ENCODE data around the gene MTHFD2L. TPM values are rescaled to one million over a fixed set of nuclear protein-coding genes. Genes with fewer than 3 reads are reported as not detected.

MTHFD2L gene
- total and polyA plus RNA-seq, 9 of the 15 experiments (the other 6 are each of a cell fraction or from before 2014, with no cell fraction given) = 10.0 to 39.0 (median 26.0) TPM

DNA sequence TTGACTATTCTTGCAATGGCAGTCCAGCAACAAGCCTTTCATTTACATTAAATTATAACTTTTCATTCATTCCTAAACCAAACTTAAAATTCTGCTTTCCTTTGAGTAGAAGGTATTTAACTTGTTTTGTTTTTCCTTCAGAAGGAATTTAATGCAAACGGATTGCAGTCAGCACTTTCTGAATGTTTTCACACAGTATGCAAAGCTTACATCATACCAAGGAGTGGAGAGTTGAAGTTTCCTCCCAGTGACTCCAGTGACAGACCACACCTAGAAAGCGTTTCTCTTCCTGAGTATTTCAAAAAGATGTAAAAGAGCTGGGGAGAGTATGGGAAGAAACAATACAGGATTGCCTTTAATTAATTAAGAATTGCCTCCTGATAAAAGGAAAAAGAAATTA is 158.5 kb downstream of the MTHFD2L start (continued):
- TF ChIP-seq, protein P1, sequence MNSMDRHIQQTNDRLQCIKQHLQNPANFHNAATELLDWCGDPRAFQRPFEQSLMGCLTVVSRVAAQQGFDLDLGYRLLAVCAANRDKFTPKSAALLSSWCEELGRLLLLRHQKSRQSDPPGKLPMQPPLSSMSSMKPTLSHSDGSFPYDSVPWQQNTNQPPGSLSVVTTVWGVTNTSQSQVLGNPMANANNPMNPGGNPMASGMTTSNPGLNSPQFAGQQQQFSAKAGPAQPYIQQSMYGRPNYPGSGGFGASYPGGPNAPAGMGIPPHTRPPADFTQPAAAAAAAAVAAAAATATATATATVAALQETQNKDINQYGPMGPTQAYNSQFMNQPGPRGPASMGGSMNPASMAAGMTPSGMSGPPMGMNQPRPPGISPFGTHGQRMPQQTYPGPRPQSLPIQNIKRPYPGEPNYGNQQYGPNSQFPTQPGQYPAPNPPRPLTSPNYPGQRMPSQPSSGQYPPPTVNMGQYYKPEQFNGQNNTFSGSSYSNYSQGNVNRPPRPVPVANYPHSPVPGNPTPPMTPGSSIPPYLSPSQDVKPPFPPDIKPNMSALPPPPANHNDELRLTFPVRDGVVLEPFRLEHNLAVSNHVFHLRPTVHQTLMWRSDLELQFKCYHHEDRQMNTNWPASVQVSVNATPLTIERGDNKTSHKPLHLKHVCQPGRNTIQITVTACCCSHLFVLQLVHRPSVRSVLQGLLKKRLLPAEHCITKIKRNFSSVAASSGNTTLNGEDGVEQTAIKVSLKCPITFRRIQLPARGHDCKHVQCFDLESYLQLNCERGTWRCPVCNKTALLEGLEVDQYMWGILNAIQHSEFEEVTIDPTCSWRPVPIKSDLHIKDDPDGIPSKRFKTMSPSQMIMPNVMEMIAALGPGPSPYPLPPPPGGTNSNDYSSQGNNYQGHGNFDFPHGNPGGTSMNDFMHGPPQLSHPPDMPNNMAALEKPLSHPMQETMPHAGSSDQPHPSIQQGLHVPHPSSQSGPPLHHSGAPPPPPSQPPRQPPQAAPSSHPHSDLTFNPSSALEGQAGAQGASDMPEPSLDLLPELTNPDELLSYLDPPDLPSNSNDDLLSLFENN (IDR thresholded peaks at IDR 0.05; ENCODE audit: low read depth in 2 of 2, low read length in 2 of 2) = no peak
- TF ChIP-seq, protein P2, sequence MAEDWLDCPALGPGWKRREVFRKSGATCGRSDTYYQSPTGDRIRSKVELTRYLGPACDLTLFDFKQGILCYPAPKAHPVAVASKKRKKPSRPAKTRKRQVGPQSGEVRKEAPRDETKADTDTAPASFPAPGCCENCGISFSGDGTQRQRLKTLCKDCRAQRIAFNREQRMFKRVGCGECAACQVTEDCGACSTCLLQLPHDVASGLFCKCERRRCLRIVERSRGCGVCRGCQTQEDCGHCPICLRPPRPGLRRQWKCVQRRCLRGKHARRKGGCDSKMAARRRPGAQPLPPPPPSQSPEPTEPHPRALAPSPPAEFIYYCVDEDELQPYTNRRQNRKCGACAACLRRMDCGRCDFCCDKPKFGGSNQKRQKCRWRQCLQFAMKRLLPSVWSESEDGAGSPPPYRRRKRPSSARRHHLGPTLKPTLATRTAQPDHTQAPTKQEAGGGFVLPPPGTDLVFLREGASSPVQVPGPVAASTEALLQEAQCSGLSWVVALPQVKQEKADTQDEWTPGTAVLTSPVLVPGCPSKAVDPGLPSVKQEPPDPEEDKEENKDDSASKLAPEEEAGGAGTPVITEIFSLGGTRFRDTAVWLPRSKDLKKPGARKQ (CRISPR knock-in tag; IDR thresholded peaks at IDR 0.05) = no peak
- TF ChIP-seq ZNF699 (CRISPR knock-in tag; IDR thresholded peaks at IDR 0.05; ENCODE audit: insufficient replicate concordance) (no peak), MAFF (IDR thresholded peaks at IDR 0.05; ENCODE audit: low read length) (no peak), ILF3 (IDR thresholded peaks at IDR 0.05; ENCODE audit: borderline replicate concordance) (no peak), TAF9B (IDR thresholded peaks at IDR 0.05; ENCODE audit: partially characterized antibody) (no peak), C11orf30 (IDR thresholded peaks at IDR 0.05; ENCODE audit: low read depth) (peak; percentile 72; the same call in 1 of the 2 replicates)

Data from K562 (cell line).